ENCODE measurements around the gene MANEA.
"Not testable (repeated sequence)": the region's sequence is repeated elsewhere in the genome, so short reads cannot be mapped to it uniquely, and the experiment has no call there.

MANEA gene, protein sequence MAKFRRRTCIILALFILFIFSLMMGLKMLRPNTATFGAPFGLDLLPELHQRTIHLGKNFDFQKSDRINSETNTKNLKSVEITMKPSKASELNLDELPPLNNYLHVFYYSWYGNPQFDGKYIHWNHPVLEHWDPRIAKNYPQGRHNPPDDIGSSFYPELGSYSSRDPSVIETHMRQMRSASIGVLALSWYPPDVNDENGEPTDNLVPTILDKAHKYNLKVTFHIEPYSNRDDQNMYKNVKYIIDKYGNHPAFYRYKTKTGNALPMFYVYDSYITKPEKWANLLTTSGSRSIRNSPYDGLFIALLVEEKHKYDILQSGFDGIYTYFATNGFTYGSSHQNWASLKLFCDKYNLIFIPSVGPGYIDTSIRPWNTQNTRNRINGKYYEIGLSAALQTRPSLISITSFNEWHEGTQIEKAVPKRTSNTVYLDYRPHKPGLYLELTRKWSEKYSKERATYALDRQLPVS

DNA sequence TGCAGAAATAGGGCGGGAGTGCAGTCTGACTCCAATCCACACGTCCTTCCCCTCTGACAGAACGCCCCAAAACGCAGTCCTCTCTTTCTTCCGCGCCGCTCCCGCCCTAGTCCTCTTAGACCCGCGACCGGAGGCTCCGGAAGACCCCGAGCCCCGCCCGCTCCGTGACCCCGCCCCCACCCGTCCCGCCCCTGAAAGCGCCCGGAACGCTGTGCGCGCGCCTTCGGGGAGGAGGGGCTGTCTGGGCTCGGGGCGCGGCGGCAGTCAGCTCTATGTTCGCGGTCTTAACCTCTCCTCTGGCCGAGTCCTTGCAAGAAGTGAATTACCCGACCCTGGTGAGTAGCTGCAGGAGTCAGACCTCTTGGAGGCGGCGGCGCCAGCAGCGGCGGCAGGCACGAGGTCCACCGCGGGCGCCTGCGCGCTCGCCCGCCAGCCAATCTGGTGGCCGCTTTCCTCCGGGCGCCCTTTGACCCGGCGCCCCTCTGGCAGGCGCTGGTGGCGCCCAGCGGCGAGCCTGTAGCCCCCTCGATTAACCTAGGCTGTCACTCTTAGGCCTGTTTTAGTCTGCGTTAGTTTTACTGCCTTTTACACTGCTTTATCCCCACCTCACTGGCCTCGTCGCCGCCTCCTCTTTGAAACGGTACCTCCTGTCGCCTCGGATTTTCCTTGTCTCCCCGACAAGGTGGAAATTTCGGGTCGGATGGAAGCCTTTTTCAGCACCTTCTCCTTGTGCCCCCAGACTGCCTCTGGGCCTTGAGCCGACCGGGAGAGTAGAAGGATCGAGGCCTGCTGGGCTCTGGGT lies at the start of gene MANEA:
MANEA (plus strand) TSS at position 232 of the 802 bp plus-strand sequence. CDS start 8,905 bp downstream, outside the sequence.
- DNase-seq: peak; percentile 74

DNA sequence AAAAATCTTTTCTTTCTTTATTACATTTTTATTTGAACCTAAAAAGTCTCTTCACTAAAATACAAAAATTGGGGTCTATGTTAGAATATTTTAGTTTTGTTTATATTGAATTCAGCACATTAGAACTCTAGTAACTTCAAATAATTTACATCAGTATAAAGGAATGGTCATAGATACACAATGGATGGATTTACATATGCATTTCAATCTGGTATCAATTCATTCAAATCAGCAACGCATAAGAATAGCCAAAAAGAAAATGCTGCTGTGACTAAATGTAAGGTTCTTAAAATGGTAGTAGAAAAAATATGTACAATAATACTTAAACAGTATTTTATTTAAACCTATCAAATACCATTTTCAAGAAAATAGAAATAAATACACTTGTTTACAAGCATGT lies 47.6 kb upstream of the MANEA start:
- DNase-seq: no peak

DNA sequence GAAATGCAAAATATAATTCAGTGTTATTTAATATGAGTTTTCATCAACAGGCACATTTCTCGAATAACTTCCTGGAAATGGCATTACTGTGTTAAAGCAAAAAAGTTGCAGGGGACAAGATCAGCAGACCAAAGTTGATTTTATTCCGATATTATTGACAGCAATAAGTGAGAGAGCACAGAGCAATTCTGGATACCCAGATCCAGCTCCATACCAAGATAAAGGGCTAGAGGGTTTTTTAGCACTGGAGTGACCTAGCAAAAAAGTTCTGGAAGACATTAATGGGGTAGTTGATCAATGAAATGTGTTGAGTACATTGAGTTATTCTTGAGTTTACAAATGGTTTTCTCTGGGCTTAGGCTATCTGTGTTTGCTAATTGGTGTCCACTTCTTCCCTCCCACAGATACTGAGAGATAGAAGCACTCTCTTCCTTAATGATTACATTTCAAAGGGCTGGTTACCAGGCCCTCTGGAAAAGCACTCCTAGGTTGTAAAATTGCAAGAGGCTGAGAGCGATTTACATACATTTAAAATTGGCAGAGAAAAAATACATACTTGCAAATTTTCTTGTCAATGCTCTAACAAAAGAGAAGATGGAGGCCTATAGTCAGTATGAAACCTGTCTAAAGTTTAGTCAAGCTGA lies 47.0 kb upstream of the MANEA start:
- DNase-seq: no peak

DNA sequence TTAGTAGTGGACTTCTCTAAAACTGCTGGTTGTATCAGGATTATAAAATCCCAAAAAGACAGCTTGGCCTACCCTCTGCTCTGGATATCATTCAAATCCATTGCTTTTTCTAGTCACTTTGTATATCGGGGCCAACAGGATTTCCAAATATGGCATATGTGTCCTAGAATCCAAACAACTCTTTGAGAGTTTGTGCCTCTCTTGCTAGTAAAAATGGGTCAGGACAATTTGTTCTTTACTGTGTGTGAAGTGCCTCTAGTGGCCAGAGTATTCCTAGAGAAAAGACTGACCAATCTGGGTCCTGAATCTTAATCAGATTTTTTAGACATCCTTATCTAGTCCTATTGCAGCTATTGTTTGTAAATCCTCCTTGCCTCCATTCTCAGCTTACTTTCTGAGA lies 33.5 kb upstream of the MANEA start:
- no peak for DNase-seq

DNA sequence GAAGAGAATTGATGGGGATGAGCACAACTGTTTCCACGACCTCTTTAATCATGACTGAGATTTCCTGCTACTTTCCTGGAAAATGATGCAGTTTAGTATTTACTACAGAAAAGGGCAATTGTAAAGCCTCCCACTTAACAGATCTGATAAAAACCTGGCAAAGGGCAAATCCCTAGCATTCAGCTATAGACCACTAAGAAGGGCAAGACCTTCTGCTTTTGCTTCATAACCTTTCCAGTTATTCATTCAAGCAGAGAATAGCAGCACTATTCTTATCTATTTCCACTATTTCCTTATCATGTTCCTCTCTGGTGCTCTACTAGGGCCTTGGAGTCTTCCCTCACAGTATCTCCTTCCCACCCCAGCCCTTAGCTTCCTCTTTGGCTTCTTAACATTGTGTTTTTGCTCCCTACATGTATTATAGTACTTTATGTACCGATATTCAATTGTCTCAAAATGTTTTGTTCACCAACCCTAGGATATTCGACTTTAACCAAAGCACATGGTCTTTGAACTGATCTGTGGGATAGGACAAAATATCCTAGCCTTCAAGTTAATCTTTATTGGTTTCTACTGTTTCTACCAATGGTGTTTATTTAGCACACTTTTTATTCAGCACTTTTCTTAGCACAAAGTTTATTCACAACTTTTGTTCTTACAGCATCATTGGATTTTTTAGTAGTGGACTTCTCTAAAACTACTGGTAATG lies 32.7 kb upstream of the MANEA start:
- no peak for DNase-seq

DNA sequence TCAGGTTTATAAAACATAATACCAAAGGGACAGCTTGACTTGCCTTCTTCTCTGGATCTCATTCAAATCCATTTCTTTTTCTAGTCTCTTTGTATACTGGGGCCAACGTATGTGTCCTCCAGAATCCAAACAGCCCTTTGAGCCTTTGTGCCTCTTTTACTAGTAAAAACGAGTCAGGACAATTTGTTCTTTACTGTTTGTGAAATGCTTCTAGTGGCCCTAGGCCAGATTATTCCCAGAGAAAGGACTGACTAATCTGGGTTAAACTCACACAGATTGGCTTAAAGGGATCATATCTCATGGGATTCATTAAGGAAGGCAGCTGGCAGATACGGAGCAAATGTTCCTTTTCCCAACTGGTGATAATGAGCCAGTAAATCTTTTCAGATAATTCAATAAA lies 32.1 kb upstream of the MANEA start:
- DNase-seq: no peak

DNA sequence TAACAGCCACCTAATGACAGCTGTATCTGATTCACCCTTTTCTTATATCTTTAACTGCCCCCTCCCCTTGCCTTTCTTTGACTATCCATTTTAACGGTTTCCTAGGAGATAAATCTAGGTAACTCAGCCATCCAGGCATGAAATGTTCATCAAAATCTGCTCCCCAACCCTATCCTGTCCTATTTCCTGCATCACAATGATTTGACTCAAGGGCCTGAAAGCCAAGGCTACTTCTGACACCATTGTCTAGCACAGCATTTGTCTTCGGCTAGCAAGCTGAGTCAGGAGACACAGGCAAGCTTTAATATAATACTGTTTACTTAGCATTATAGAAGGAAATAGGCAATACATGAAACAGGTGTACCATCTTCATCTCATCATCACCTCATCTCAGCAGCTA lies 31.6 kb upstream of the MANEA start:
- no peak for DNase-seq

DNA sequence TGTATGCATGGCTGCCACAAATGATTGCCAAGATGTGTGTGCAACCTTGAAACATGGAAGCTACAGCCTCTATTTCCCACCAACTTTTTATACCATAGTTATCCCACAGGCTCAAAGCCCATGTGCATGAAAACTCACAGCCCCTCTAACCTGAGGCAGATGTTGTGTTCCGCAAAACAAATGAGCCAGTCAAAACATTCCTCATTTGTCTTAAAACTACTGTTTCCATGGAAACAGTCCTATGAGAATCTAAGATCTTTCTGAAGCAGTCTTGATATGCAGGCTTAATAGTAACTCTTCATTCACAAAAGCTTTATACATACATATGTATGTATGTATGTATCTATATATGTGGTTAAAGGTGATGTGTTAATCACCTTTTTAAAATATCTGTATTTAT lies 31.2 kb upstream of the MANEA start:
- DNase-seq: no peak

DNA sequence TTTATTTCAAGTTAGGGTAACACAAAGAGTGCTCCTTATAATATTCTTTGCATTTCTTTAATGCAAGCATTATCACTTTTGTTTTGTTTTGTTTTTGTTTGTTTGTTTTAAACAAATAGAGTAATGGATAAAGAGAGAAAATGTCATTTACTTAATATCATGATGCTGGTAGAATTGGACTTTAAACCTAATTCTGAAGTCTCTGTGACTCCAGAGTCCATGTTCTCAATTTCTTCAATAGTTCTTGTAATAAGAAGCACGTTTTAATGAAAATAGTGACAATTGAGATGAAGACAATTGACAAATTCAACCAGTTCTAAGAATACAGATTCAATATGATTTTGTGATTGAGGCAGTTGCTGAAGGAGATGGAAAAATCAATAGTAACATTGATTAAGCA lies 30.3 kb upstream of the MANEA start:
- DNase-seq: no peak

DNA sequence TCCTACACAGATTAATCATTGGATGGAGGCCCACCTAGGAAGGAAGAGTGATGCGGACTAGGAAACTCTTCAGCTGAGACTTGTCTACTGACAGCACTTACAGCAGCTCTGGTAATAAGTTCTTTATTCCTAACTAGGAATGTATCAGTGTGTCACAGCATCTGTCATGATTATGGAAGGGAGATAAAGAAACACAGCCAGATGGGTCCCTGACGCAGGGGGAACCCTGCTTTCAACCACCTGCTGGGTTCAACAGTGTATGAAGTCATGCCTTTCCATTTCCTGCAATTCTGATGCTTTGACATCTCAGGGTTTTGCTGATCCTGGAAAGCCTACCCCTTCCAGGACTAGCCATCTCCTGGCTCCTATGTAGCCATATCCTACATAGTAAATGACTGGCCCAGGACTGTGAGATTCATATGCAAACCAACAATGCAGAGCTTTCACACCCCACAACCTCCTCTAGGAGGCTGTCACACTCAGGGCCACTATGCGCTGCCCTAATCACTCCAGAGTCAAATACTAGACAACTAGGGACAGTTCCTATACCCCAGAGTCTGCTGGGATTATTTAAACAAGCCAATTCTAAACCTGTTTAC lies 29.0 kb upstream of the MANEA start:
- no peak for DNase-seq

DNA sequence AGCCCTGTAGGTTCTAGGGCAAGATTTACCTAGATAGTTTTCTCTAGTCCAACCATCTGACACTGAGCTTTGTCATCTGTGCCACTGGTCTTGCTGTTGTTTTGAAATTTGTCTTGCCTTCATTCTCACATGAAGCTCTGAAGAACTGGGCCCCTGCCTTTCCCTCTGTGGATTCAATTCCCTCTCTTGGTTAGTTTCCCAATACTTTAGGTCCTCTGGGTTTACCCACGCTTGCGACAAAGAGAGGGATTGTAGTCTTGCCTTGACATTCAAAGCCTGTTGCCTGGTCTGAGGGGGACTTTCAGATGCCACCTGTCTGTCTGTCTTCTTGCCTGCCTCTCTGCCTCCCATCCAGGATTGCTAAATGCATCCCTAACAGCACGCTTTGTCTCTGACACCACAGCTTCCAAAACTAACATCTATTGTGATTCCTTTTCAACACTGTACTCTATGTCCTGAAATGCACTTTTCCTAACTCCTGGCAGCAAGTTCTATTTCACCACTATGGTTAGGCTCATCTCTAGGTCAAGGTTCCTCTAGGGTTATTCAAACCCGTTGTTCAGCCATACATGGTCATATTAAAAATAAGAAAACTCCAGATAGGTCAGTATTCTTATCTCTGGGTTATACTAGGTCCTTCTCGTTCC lies 25.5 kb upstream of the MANEA start:
- DNase-seq: no peak

DNA sequence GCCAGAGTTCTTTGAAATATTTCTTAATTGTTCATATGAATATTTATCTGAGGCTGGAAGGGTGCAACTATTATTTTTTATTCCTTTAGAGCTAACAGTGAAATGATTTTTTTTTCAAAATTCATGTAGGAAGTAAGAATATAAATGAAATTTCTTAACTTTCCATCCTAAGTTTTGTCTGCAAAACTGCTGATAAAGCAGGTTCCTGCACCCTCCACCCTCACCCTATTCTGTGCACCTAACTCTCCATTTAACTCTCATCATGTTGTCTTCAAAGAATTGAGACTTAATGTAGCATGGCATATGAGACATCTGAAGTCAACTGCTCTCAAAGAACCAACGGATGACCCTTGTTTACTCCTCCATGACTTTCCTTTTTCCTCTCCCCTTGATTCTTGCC lies 23.5 kb upstream of the MANEA start:
- DNase-seq: no peak

DNA sequence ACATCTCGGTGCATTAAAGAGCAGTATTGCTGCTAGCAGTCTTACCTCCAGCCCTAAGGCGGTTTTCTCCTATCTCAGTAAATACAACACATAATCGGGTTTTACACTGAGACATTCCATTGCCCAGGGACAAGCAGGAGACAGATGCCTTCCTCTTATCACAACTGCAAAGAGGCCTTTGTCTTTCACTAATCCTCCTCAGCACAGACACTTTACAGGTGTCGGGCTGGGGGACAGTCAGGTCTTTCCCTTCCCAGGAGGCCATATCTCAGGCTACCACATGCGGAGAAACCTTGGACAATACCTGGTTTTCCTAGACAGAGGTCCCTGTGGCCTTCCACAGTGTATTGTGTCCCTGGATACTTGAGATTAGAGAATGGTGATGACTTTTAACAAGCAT lies 16.4 kb upstream of the MANEA start:
- not testable (repeated sequence) for DNase-seq

DNA sequence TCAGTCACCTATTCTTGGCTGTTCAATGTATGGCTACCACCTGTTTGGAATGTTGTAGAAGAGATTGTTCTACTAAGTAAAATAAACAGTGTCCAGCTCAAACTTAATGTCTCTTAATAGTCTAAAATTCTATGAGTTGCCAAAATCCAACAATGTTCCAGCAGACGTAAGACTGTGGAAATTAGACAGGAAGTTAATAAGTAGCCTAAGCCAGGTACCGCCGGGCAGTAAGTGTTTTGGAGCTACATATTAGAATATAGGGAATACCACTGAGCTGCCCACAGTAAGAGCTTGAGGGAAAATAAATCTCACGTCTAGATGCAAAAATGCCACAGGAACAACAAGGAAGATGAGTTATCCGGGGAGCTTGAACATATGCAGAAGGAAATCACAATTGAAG lies 7.8 kb upstream of the MANEA start:
- DNase-seq: no peak

DNA sequence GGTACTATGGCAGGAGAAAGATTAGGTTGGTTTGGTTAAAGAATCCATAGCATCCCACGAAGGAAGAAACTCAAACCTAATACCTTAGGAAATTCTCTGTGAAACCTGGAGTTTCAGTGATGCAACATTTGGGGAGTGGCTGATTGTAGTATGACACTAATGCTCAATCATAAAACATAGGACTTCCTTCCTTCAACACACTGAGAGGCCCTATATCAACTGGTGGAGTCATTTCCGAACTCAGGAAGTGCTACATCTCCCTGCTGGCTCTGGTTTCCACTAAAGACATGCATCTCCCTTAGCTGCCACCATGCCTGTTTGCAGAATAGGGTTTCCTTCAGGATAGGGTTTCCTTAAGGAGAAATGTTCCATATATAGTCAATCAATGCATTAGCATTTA lies 5.2 kb upstream of the MANEA start:
- DNase-seq: no peak

DNA sequence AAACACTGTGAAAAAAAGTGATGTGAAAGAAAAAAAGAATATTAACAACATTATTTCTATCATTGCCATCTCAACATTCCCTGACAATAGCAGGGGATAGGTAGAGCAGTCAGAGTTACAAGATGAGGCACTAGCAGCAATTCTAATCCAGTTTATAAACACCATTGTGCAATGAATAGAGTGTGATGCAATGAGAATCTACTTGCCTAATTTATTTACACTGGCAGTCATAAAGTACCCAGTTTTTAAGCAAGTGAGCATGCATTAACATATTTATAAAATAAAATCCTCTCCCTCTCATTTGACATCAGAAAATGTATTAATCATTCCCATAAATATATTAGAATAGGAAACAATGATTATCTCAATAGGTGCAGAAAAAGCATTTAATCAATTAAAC lies 2.5 kb upstream of the MANEA start:
- no peak for DNase-seq

DNA sequence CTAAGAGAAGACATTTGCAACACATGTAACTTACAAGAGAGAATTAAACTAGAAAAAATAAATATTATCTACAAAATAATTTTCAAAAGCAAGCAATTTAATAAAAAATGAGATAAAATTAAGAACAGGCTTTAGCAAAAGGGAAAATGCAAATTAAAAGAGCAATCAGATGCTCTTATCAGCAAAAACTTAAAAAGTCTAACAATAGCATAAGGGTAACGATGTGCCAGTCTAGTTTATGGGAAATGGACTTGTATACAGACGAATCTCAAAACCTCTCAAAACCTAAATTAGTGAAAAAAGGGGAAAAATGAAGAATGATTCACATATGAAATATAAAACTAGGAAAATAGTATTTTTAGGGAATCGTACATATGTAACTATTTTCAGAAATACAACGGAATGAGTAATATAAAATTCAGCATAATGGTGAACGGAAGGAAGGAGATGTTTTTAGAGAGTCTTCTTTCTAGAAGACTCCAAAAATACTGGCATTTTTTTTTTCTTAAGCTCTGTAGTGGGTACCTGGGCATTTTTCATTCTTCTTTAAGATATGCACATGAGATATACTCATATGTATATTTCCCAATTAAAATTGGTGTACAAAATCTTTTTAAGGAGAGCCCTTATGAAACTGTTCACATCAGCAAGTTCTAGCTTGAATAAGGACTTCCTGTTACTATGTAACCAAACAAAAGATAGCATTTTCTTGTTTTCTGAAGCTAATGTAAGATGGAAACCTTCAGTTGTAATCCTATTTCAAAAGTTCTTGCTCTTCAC lies 927 bp upstream of the MANEA start:
- no peak for DNase-seq

DNA sequence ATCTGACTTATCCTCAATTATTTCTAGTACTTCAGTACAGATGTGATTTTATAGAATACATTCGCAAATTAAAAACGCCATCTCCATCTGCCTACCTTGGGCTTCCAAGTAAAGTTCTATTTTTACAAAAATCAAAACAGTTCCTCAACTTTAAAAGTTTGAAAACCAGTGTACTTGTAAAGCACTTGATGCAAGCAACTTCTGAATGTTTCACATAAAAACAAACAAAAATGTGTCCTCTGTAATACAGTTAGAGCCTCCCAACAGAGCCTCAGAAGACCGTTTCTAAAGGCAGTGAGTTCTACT lies 384 bp upstream of the MANEA start:
- DNase-seq: no peak

DNA sequence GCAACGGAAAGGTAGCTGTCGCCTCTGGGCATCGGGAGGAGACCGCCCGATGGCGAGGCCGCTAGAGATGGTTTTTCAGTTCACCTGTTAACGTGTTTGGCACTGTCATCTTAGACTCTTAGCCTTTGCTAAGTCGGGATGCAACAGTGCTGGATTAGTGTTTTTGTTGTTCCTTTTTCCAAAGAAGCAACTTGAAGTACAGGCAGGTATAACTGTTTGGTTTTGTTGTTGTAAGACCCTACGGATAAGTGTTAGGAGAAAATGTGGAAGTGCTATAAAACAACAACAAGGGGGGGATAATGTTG lies 723 bp downstream of the MANEA start:
- no peak for DNase-seq

DNA sequence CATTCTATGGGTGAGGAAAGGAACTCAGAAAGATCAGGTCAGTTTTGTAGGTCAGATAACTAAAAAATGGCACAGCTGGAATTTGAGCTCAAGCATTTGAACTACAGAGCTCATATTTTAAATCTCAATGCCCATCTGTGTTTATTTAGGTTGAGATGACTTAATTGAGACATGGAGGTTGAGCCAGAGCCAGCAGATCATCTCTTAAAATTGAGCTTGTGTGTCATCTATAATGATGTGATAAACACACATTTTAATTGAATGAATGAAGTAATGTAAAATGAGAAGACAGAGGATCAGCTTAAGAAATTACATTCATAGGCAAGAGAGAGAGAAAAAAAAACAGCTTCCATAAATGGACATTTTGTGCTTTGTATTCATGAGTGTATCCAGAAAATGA lies 3.7 kb downstream of the MANEA start:
- no peak for DNase-seq

DNA sequence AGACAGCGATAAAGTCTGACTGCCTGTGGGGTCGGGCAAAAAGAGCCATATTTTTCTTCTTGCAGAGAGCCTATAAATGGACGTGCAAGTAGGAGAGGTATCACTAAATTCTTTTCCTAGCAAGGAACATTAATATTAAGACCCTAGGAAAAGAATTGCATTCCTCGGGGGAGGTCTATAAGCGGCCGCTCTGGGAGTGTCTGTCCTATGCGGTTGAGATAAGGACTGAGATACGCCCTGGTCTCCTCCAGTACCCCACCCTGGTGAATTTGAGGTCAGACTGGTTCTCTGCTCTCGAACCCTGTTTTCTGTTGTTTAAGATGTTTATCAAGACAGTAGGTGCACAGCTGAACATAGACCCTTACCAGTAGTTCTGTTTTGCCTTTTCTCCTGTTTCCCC lies 6.9 kb downstream of the MANEA start:
- DNase-seq: not testable (repeated sequence)

DNA sequence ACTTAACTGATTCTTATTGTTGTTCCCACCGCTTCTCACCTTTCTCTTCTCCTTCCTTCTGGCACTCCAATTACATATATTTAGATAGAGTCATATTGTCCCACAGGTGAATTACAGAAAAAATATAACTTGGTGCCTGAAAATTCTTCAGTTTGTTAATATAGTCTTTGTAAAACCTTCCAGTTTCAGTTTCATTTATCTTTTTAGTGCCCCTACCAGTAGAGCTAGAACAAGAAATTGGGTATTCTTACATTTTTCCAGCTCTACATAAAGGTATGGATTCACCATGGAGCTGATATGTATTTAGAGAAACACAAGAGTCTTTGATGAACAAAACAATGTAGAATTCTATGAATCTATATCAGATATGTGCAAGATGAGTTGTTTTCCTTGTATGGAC lies 10.7 kb downstream of the MANEA start:
- DNase-seq: no peak

All from stimulated activated CD4-positive, alpha-beta T cell treated with anti-CD3 and anti-CD28 coated beads, Interleukin-12 subunit alpha, Interleukin-12 subunit beta, amount 100 ng/mL, for 4 hours (primary cell).